H1 (cell line): ENCODE data around the gene ARHGEF11. TPM values are rescaled to one million over a fixed set of nuclear protein-coding genes. Genes with fewer than 3 reads are reported as not detected.

Experiments
- CTCF ChIA-PET: fragments of 300-600 bp; sonication (Branson Sonifier 250); formaldehyde crosslinking; loops from one replicate; lab custom pipeline; 2021; ENCODE audit not compliant: partially characterized antibody; lab: Charles Lee
- POLR2A ChIA-PET: fragments of 300-600 bp; sonication (Branson Sonifier 250); formaldehyde crosslinking; loops from one replicate; lab custom pipeline; 2021; ENCODE audit warnings: inconsistent platforms; ENCODE audit not compliant: partially characterized antibody; lab: Charles Lee
- DNase-seq, 2 experiments: peaks; one replicate each; pipeline versions ENCODE4 v3.0.0 to v3.0.0-alpha.2; 2010 to 2022; ENCODE audit warnings: low spot score in 2 of 2, low read depth in 1 of 2, mixed read lengths in 1 of 2
- FAIRE-seq: peaks from 2 replicates; lab custom pipeline; 2011; peaks lifted over from hg19 to GRCh38; lab: Jason Lieb, UNC
- H2AFZ ChIP-seq: 2 replicates; pipeline ENCODE4 v1.8.1; 2012; ENCODE audit warnings: low read length, inconsistent platforms
- H2AK5ac ChIP-seq: 2 replicates; pipeline ENCODE4 v1.6.1; 2013; ENCODE audit warnings: low read depth, low read length
- H2BK120ac ChIP-seq: replicated peaks from 2 replicates; pipeline ENCODE3; 2013; ENCODE audit warnings: low read depth, low read length, inconsistent platforms
- H2BK12ac ChIP-seq: 2 replicates; pipeline ENCODE4 v1.6.1; 2013; ENCODE audit warnings: low read depth, low read length
- H2BK15ac ChIP-seq: 2 replicates; pipeline ENCODE4 v1.6.1; 2013; ENCODE audit warnings: low read length
- H2BK20ac ChIP-seq: 2 replicates; pipeline ENCODE4 v1.6.1; 2013; ENCODE audit warnings: low read length
- H2BK5ac ChIP-seq: 2 replicates; pipeline ENCODE4 v1.6.1; 2013; ENCODE audit warnings: low read depth, low read length
- H3K14ac ChIP-seq: 2 replicates; pipeline ENCODE4 v1.6.1; 2013; ENCODE audit warnings: inconsistent platforms; ENCODE audit not compliant: insufficient read length
- H3K18ac ChIP-seq: 2 replicates; pipeline ENCODE4 v1.6.1; 2013; ENCODE audit warnings: low read length; ENCODE audit errors: extremely low read depth
- H3K23ac ChIP-seq: 2 replicates; pipeline ENCODE4 v1.6.1; 2013; ENCODE audit warnings: inconsistent platforms; ENCODE audit not compliant: insufficient read length
- H3K23me2 ChIP-seq: 2 replicates; pipeline ENCODE4 v1.6.1; 2013; ENCODE audit warnings: low read depth, low read length
- H3K27ac ChIP-seq: 2 replicates; pipeline ENCODE4 v1.6.1; 2011; ENCODE audit warnings: low read depth, low read length, inconsistent platforms
- H3K27me3 ChIP-seq, 4 experiments: replicated peaks in 1 of 4; 1 replicate in 1 of 4; 2 replicates in 3 of 4; pipeline versions ENCODE4 v1.6.1 to v1.8.1; 2011 to 2013; ENCODE audit warnings: low read length in 3 of 4, mild to moderate bottlenecking in 3 of 4, inconsistent platforms in 2 of 4, mixed read lengths in 2 of 4, moderate library complexity in 1 of 4; ENCODE audit not compliant: control insufficient read depth in 3 of 4, insufficient read depth in 3 of 4; ENCODE audit errors: extremely low read depth in 1 of 4
- H3K36me3 ChIP-seq, 4 experiments: 2 replicates each; pipeline versions ENCODE4 v1.6.1 to v1.8.1; 2011 to 2013; ENCODE audit warnings: mild to moderate bottlenecking in 4 of 4, low read length in 3 of 4, moderate library complexity in 2 of 4, control low read depth in 1 of 4, inconsistent platforms in 1 of 4; ENCODE audit not compliant: insufficient read depth in 4 of 4, control insufficient read depth in 2 of 4
- H3K4ac ChIP-seq: replicated peaks from 2 replicates; pipeline ENCODE3; 2013; ENCODE audit warnings: low read length, low read depth, mixed read lengths, inconsistent platforms; ENCODE audit not compliant: insufficient read length
- H3K4me1 ChIP-seq, 4 experiments: replicated peaks in 1 of 4; 1 replicate in 1 of 4; 2 replicates in 3 of 4; pipeline versions ENCODE4 v1.6.1 to v1.8.1; 2011 to 2013; ENCODE audit warnings: low read length in 3 of 4, inconsistent platforms in 2 of 4, mixed read lengths in 1 of 4; ENCODE audit not compliant: insufficient read depth in 4 of 4, control insufficient read depth in 3 of 4
- H3K4me2 ChIP-seq, 2 experiments: 2 replicates each; pipeline versions ENCODE4 v1.6.1 to v1.8.1; 2011 to 2013; ENCODE audit warnings: low read depth in 2 of 2, low read length in 2 of 2, control low read depth in 1 of 2, inconsistent platforms in 1 of 2, mild to moderate bottlenecking in 1 of 2; ENCODE audit not compliant: insufficient read depth in 1 of 2
- H3K4me3 ChIP-seq, 4 experiments: fragments of 200-600, 300-600 bp in 1 of 4; sonication (generic), shearing (Covaris generic), sonication (Bioruptor Twin) in 1 of 4; 2 replicates each; pipeline versions ENCODE4 v1.5.1 to v1.8.1; 2011 to 2016; ENCODE audit warnings: low read length in 4 of 4, low read depth in 3 of 4, control low read depth in 2 of 4, inconsistent platforms in 2 of 4, mild to moderate bottlenecking in 2 of 4, mixed read lengths in 1 of 4, moderate library complexity in 1 of 4; ENCODE audit not compliant: insufficient read depth in 2 of 4; ENCODE audit errors: extremely low read depth in 1 of 4
- H3K56ac ChIP-seq: replicated peaks from 2 replicates; pipeline ENCODE3; 2013; ENCODE audit warnings: low read depth, mild to moderate bottlenecking, mixed read lengths, low read length, inconsistent platforms; ENCODE audit not compliant: insufficient read length
- H3K79me1 ChIP-seq: 2 replicates; pipeline ENCODE4 v1.6.1; 2013; ENCODE audit warnings: low read depth, low read length, control low read depth
- H3K79me2 ChIP-seq, 2 experiments: 2 replicates each; pipeline versions ENCODE4 v1.6.1 to v1.8.1; 2012 to 2013; ENCODE audit warnings: low read length in 2 of 2, mild to moderate bottlenecking in 2 of 2, inconsistent platforms in 1 of 2; ENCODE audit not compliant: insufficient read depth in 2 of 2, control insufficient read depth in 1 of 2
- H3K9ac ChIP-seq, 4 experiments: replicated peaks in 1 of 4; 1 replicate in 1 of 4; 2 replicates in 3 of 4; pipeline versions ENCODE4 v1.6.1 to v1.8.1; 2011 to 2013; ENCODE audit warnings: low read depth in 3 of 4, low read length in 3 of 4, control low read depth in 2 of 4, mild to moderate bottlenecking in 2 of 4, moderate library complexity in 2 of 4, inconsistent platforms in 1 of 4; ENCODE audit errors: extremely low read depth in 1 of 4
- H3K9me3 ChIP-seq, 2 experiments: 2 replicates each; pipeline versions ENCODE4 v1.6.1 to v1.8.1; 2012 to 2013; ENCODE audit warnings: mild to moderate bottlenecking in 2 of 2, moderate library complexity in 2 of 2, control low read depth in 1 of 2, inconsistent platforms in 1 of 2, low read depth in 1 of 2, low read length in 1 of 2, mixed read lengths in 1 of 2; ENCODE audit not compliant: insufficient read depth in 2 of 2
- H4K20me1 ChIP-seq, 2 experiments: replicated peaks in 1 of 2; 2 replicates each; pipeline versions ENCODE3 to v1.8.1; 2011 to 2013; ENCODE audit warnings: inconsistent platforms in 2 of 2, low read length in 2 of 2, mild to moderate bottlenecking in 1 of 2; ENCODE audit not compliant: insufficient read depth in 2 of 2, control insufficient read depth in 1 of 2
- H4K5ac ChIP-seq: 2 replicates; pipeline ENCODE4 v1.6.1; 2013; ENCODE audit warnings: low read length, low read depth, mixed read lengths, inconsistent platforms; ENCODE audit not compliant: insufficient read length
- H4K8ac ChIP-seq: 2 replicates; pipeline ENCODE4 v1.8.0; 2013; ENCODE audit warnings: mild to moderate bottlenecking, moderate library complexity, low read length, inconsistent platforms; ENCODE audit not compliant: insufficient read depth; ENCODE audit errors: extremely low read depth
- H4K91ac ChIP-seq: replicated peaks from 2 replicates; pipeline ENCODE3; 2013; ENCODE audit warnings: low read length, mixed read lengths, inconsistent platforms; ENCODE audit not compliant: insufficient read length
- ASH2L ChIP-seq: fragments of 200-600, 300-600 bp; sonication (generic); IDR thresholded peaks from one replicate; pipeline ENCODE4 v1.7.1; 2017; ENCODE audit warnings: low read length
- BACH1 ChIP-seq: IDR thresholded peaks from 2 replicates; pipeline ENCODE4 v1.6.1; 2012; ENCODE audit warnings: low read length, improper control_type of control experiment
- CBX8 ChIP-seq: fragments of 300-800, 300-1000 bp; sonication (generic); IDR thresholded peaks from 2 replicates; pipeline ENCODE4 v1.7.1; 2016; ENCODE audit warnings: low read depth, low read length, borderline replicate concordance
- CEBPB ChIP-seq: IDR thresholded peaks from 2 replicates; pipeline ENCODE4 v1.6.1; 2012; ENCODE audit warnings: low read depth, low read length
- E2F6 ChIP-seq: IDR thresholded peaks from 2 replicates; pipeline ENCODE4 v1.6.1; 2012; ENCODE audit warnings: inconsistent platforms
- EZH2 ChIP-seq: fragments of 200-600 bp; sonication (generic); IDR thresholded peaks from 2 replicates; pipeline ENCODE4 v1.7.1; 2012; ENCODE audit warnings: low read depth, mild to moderate bottlenecking, moderate library complexity, low read length, inconsistent platforms; ENCODE audit not compliant: severe bottlenecking
- SIN3A ChIP-seq, 2 experiments: IDR thresholded peaks in 1 of 2; conservative IDR thresholded peaks in 1 of 2; 2 replicates each; pipeline ENCODE4 v1.6.1; 2011 to 2012; ENCODE audit warnings: low read length in 2 of 2, improper control_type of control experiment in 1 of 2, low read depth in 1 of 2, mild to moderate bottlenecking in 1 of 2
- SIRT6 ChIP-seq: IDR thresholded peaks from one replicate; pipeline ENCODE4 v1.7.1; 2012; ENCODE audit warnings: low read length, inconsistent platforms
- USF2 ChIP-seq: IDR thresholded peaks from 2 replicates; pipeline ENCODE4 v1.6.1; 2011; ENCODE audit warnings: low read length, improper control_type of control experiment
- WGBS, 2 experiments: shearing (Covaris generic) in 1 of 2; methylation state at CpG; one replicate each; pipeline versions ENCODE4 v1.1.6 to v1.1.7; 2013 to 2015; ENCODE audit warnings: low lambda C conversion rate in 2 of 2, mixed read lengths in 2 of 2, inconsistent platforms in 1 of 2, low coverage in 1 of 2, missing lambda C conversion rate in 1 of 2; ENCODE audit not compliant: insufficient replicate concordance in 2 of 2, insufficient coverage in 1 of 2, insufficient read length in 1 of 2; ENCODE audit errors: extremely low coverage in 1 of 2, missing lambda C conversion rate in 1 of 2; 5-methylcytosine and 5-hydroxymethylcytosine counted together
- polyA plus RNA-seq, 7 experiments: library from polyadenylated mRNA; depleted of rRNA in 3 of 7; stranded (reverse) in 5 of 7; unstranded in 2 of 7; fragments of >200 nt in 5 of 7; fragments of 200-250 nt in 2 of 7; gene quantifications; 1 replicate in 5 of 7; 2 replicates in 1 of 7; 4 replicates in 1 of 7; pipeline versions ENCODE4 v1.2.1 to v1.2.3, GENCODE V29; 2011 to 2013; ENCODE audit warnings: missing spikeins in 2 of 7, mixed read lengths in 2 of 7
- total RNA-seq: library from RNA; stranded (reverse); fragmentation: NEBNext Ultra II Directional; extraction: Animal tissue kit (Norgen Biotek cat#: 25700); gene quantifications from 2 replicates; pipeline ENCODE4 v1.2.1, GENCODE V29; 2021

ARHGEF11 gene
- total and polyA plus RNA-seq, 2 of the 8 experiments (the other 6 are each of a cell fraction or from before 2014, with no cell fraction given) = 19.9 to 33.1 TPM

GRCh38 chr1:156959925-156960324 lies 85.6 kb downstream of the ARHGEF11 start:
- no peak overlapping the region for H4K5ac ChIP-seq
- no peak overlapping the region for H2BK12ac ChIP-seq
- H3K14ac ChIP-seq = no peak overlapping the region
- peaks cover 23 to 67% (median 58%) of the 10 kb centered on the region in 4 experiments; a peak in 7 of 8 replicates for H3K36me3 ChIP-seq
- DNase-seq (no peak), FAIRE-seq (no peak)
- no peak overlapping the region for H4K91ac ChIP-seq
- no peak overlapping the region for H2AFZ ChIP-seq
- H4K8ac ChIP-seq = no peak overlapping the region
- H4K20me1 ChIP-seq = no peaks in the 10 kb centered on the region
- POLR2A ChIA-PET = no interaction called here
- H3K27ac ChIP-seq = no peak overlapping the region
- no peaks in the 10 kb centered on the region for H3K23me2 ChIP-seq
- no peak overlapping the region for H2BK120ac ChIP-seq
- no peak overlapping the region for H3K4me3 ChIP-seq
- H2BK20ac ChIP-seq = no peak overlapping the region
- H3K23ac ChIP-seq = no peak overlapping the region
- WGBS, 2 experiments = 90% methylated on average over 6 of the region's 6 CpGs; no CpG with 5 or more reads in 1 of the 2 experiments
- H3K79me1 ChIP-seq = no peaks in the 10 kb centered on the region
- no peaks in the 10 kb centered on the region for H3K79me2 ChIP-seq
- no peaks in the 10 kb centered on the region for H3K9me3 ChIP-seq
- H3K27me3 ChIP-seq = no peaks in the 10 kb centered on the region
- no peak overlapping the region for H3K4ac ChIP-seq
- H2BK15ac ChIP-seq = no peak overlapping the region
- H3K56ac ChIP-seq = no peak overlapping the region
- no peaks in the 10 kb centered on the region for H3K4me1 ChIP-seq
- CTCF ChIA-PET = interaction anchor here (1.1 to 4.0 kb wide), 8 partner anchors 9 to 122 kb away, joined by 3 to 31 read pairs (median 7); no protein-coding TSS in a partner anchor
- H3K9ac ChIP-seq = no peak overlapping the region
- H3K18ac ChIP-seq = no peak overlapping the region
- H2AK5ac ChIP-seq = no peak overlapping the region
- H2BK5ac ChIP-seq = no peak overlapping the region
- no peak overlapping the region for H3K4me2 ChIP-seq
- TF ChIP-seq E2F6 (no peak), EZH2 (no peak), ASH2L (no peak), SIRT6 (no peak), CEBPB (no peak), USF2 (no peak), BACH1 (no peak), SIN3A (conservative IDR thresholded peaks at IDR 0.05 in 1 of 2, IDR thresholded peaks at IDR 0.05 in 1 of 2; ENCODE audit: low read depth in 1 of 2, low read length in 2 of 2) (no peak), CBX8 (no peak)
